Bronchial epithelial cell (primary cell): ENCODE measurements around the gene PDXP. TPM values are rescaled to one million over a fixed set of nuclear protein-coding genes. Genes with fewer than 3 reads are reported as not detected.

Source experiments
- DNase-seq: peaks from one replicate; pipeline ENCODE4 v3.0.0-alpha.2; 2010; ENCODE audit warnings: low read depth
- FAIRE-seq: peaks from 2 replicates; lab custom pipeline; 2011; peaks lifted over from hg19 to GRCh38; lab: Jason Lieb, UNC
- H3K27me3 ChIP-seq: 2 replicates; pipeline ENCODE4 v1.5.1; 2011; ENCODE audit warnings: low read length; ENCODE audit not compliant: control insufficient read depth, insufficient read depth
- H3K36me3 ChIP-seq: 2 replicates; pipeline ENCODE4 v1.5.1; 2011; ENCODE audit warnings: low read length; ENCODE audit not compliant: control insufficient read depth, insufficient read depth
- H3K4me3 ChIP-seq: 2 replicates; pipeline ENCODE4 v1.5.1; 2011; ENCODE audit warnings: mild to moderate bottlenecking, low read depth, low read length, control low read depth
- CTCF ChIP-seq: IDR thresholded peaks from 2 replicates; pipeline ENCODE4 v1.5.1; 2011; ENCODE audit warnings: mild to moderate bottlenecking, moderate library complexity, low read length, control low read depth, inconsistent platforms; ENCODE audit not compliant: insufficient read depth, severe bottlenecking
- total RNA-seq: library from RNA; depleted of rRNA; stranded (reverse); fragments of >200 nt; gene quantifications from 2 replicates; pipeline ENCODE4 v1.2.1, GENCODE V29; 2014

The PDXP gene
- total RNA-seq, 1 donor from 2014 or later, result 3.4 TPM

GRCh38 chr22:37709445-37709765 is 50.9 kb downstream of the PDXP start:
- no peak for TF ChIP-seq CTCF
- Histone ChIP-seq H3K36me3 (no peaks in the 10 kb centered on the region), H3K4me3 (no peak overlapping the region), H3K27me3 (no peaks in the 10 kb centered on the region)
- FAIRE-seq (no peak), DNase-seq (no peak)

GRCh38 chr22:37710675-37711074 is 52.2 kb downstream of the PDXP start:
- FAIRE-seq (no peak), DNase-seq (no peak)
- no peaks in the 10 kb centered on the region for H3K36me3 ChIP-seq
- no peaks in the 10 kb centered on the region for H3K27me3 ChIP-seq
- TF ChIP-seq CTCF, result no peak
- no peak overlapping the region for H3K4me3 ChIP-seq

- Histone ChIP-seq H3K36me3 (no peaks in the 10 kb centered on the region), H3K4me3 (no peak overlapping the region), H3K27me3 (no peaks in the 10 kb centered on the region)
- no peak for TF ChIP-seq CTCF
- DNase-seq, result no peak
- no peak for FAIRE-seq
These were observed 53.0 kb downstream of the PDXP start for GRCh38 chr22:37711490-37711889.

GRCh38 chr22:37713761-37714160 is 55.2 kb downstream of the PDXP start:
- Histone ChIP-seq H3K4me3 (no peak overlapping the region), H3K36me3 (no peaks in the 10 kb centered on the region), H3K27me3 (no peaks in the 10 kb centered on the region)
- no peak for TF ChIP-seq CTCF
- DNase-seq (no peak), FAIRE-seq (no peak)

- TF ChIP-seq CTCF, result no peak
- DNase-seq, result no peak
- no peaks in the 10 kb centered on the region for H3K27me3 ChIP-seq
- H3K36me3 ChIP-seq, result no peaks in the 10 kb centered on the region
- H3K4me3 ChIP-seq, result no peak overlapping the region
- no peak for FAIRE-seq
These were observed 56.1 kb downstream of the PDXP start for GRCh38 chr22:37714634-37715033.

- Histone ChIP-seq H3K4me3 (no peak overlapping the region), H3K27me3 (no peaks in the 10 kb centered on the region), H3K36me3 (no peaks in the 10 kb centered on the region)
- FAIRE-seq (no peak), DNase-seq (no peak)
- no peak for TF ChIP-seq CTCF
These were observed 57.2 kb downstream of the PDXP start for GRCh38 chr22:37715760-37716159.
